ENCODE results near the gene KRT17. TPM values are rescaled to one million over a fixed set of nuclear protein-coding genes. Genes with fewer than 3 reads are reported as not detected.

Gene KRT17
- total RNA-seq, 1 donor from 2014 or later, result 0.46 TPM

DNA sequence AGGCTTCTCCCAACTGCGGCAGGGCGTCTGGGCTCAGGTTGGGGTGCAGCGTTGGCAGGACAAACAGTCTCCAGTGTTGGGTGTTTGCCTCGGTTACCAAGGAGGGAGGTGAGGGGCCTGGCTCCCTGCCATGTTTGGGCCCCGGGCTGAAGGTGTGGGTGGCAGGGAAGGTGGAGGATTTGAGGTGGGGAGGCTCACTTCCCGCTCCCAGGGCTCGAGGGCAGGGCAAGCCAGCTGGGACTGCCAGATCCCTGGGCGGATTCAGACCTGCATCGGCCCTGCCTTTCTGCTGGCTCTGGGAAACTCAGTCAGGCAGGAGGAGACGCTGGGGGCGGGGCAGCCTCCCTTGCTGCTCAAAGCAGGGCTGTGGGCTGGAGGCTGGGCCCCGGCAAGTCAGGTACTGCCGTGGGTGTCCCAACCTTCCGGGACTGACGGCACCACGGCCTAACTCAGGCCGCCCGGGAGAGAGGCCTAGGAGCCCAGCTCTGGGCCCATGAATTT is 31.3 kb upstream of the KRT17 start:
- H3K27me3 Mint-ChIP-seq, result no peaks in the 10 kb centered on the region
- no peaks in the 10 kb centered on the region for H3K9me3 Mint-ChIP-seq (ENCODE audit: low read depth)
- DNase-seq (ENCODE audit: low spot score, unreplicated experiment), result no peak
- H3K4me1 Mint-ChIP-seq (ENCODE audit: low read depth), result peaks cover 11% of the 10 kb centered on the region
- H3K36me3 Mint-ChIP-seq (ENCODE audit: insufficient read depth), result no peaks in the 10 kb centered on the region
- TF ChIP-seq CTCF (IDR thresholded peaks at IDR 0.05; ENCODE audit: unreplicated experiment), result no peak
- H3K4me3 Mint-ChIP-seq (ENCODE audit: low read depth), result no peak overlapping the region
- H3K27ac Mint-ChIP-seq, result peak overlapping the region; percentile 69

GRCh38 chr17:41654678-41655607 is 30.6 kb upstream of the KRT17 start:
- Mint-ChIP-seq H3K27ac (peak overlapping the region; percentile 84), H3K36me3 (ENCODE audit: insufficient read depth) (no peaks in the 10 kb centered on the region)

DNA sequence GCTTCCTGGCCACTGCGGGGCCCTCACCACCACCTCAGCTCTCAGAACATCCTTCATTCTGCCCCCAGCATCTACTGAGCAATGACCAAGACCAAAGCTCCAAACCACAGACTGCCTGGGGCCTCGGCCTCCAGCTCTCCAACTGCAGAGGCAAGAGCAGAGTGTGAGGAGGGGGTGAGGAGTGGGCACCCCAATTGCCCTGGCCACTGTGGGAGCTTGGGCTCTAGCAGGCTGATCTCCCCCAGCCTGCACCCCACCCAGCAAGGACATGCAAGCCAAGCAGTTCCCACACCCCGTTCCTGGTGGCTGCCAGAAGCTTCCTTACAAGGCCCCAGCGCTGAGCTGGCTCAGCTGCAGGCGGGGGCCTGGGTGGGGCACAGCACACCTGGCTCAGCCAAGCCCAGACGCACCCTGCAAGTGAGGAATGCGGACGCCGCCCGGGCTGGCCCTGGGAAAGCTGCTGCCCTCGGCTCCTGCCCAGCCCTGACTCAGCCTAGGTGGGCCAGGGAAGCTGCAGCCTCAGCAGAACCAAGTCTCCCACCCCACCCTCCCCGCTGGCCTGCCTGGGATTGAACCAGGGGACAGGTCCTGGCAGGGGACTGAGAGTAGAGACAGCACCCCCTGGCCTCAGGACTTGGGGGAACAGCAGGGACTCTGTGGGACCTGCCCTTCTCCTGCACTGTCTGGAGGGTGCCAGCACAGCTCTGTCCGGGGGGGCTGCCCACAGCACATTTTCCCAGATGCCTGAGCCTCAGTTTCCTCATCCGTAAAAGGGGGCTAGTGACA is 29.7 kb upstream of the KRT17 start:
- Mint-ChIP-seq H3K36me3 (ENCODE audit: insufficient read depth) (no peaks in the 10 kb centered on the region), H3K4me3 (ENCODE audit: low read depth) (no peak overlapping the region), H3K9me3 (ENCODE audit: low read depth) (no peaks in the 10 kb centered on the region), H3K4me1 (ENCODE audit: low read depth) (peaks cover 11% of the 10 kb centered on the region), H3K27ac (no peak overlapping the region), H3K27me3 (no peaks in the 10 kb centered on the region)
- DNase-seq (ENCODE audit: low spot score, unreplicated experiment), result peak; percentile 24
- no peak for TF ChIP-seq CTCF (IDR thresholded peaks at IDR 0.05; ENCODE audit: unreplicated experiment)

More at GRCh38 chr17:41654678-41655607, 30.6 kb upstream of the KRT17 start:
- DNase-seq (ENCODE audit: low spot score, unreplicated experiment), result no peak
- Mint-ChIP-seq H3K9me3 (ENCODE audit: low read depth) (no peaks in the 10 kb centered on the region), H3K4me3 (ENCODE audit: low read depth) (no peak overlapping the region), H3K27me3 (no peaks in the 10 kb centered on the region), H3K4me1 (ENCODE audit: low read depth) (peaks cover 11% of the 10 kb centered on the region)
- no peak for TF ChIP-seq CTCF (IDR thresholded peaks at IDR 0.05; ENCODE audit: unreplicated experiment)

DNA sequence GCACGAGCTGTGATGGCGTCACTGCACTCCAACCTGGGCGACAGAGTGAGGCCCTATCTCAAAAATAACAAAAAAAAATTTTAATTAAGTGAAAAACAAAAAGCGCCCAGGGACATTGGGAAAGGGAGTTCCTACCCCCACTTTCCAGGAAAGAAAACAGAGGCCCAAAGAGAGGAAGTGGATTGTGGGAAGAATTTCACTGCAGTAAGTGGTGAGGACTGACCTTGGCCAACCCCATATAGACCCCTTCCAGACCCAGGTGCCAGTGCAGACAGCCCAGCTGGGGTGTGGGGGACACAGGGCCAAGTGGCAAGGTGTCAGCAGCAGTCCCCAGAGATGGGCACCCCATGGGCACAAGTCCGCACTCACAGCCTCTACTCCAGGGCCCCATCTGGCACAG is 29.0 kb upstream of the KRT17 start:
- Mint-ChIP-seq H3K9me3 (ENCODE audit: low read depth) (no peaks in the 10 kb centered on the region), H3K4me3 (ENCODE audit: low read depth) (no peak overlapping the region), H3K27ac (no peak overlapping the region), H3K4me1 (ENCODE audit: low read depth) (peaks cover 12% of the 10 kb centered on the region), H3K36me3 (ENCODE audit: insufficient read depth) (no peaks in the 10 kb centered on the region), H3K27me3 (no peaks in the 10 kb centered on the region)
- TF ChIP-seq CTCF (IDR thresholded peaks at IDR 0.05; ENCODE audit: unreplicated experiment), result no peak
- no peak for DNase-seq (ENCODE audit: low spot score, unreplicated experiment)

GRCh38 chr17:41652461-41652970 is 28.1 kb upstream of the KRT17 start:
- Mint-ChIP-seq H3K27ac (no peak overlapping the region), H3K4me1 (ENCODE audit: low read depth) (peaks cover 16% of the 10 kb centered on the region), H3K27me3 (no peaks in the 10 kb centered on the region), H3K4me3 (ENCODE audit: low read depth) (no peak overlapping the region), H3K36me3 (ENCODE audit: insufficient read depth) (no peaks in the 10 kb centered on the region), H3K9me3 (ENCODE audit: low read depth) (no peaks in the 10 kb centered on the region)
- no peak for TF ChIP-seq CTCF (IDR thresholded peaks at IDR 0.05; ENCODE audit: unreplicated experiment)
- no peak for DNase-seq (ENCODE audit: low spot score, unreplicated experiment)

Data from progenitor cell of endocrine pancreas (in vitro differentiated cells).